Measurements from ENCODE around the gene PRPF19.

GRCh38 chr11:60948250-60948649, 41.9 kb upstream of the PRPF19 start:
- no peak for TF ChIP-seq HMGXB4 (CRISPR knock-in tag; IDR thresholded peaks at IDR 0.05; ENCODE audit: borderline replicate concordance)
- no peak for TF ChIP-seq CTCF (IDR thresholded peaks at IDR 0.05)
- no peak for TF ChIP-seq POLR2A (IDR thresholded peaks at IDR 0.05; ENCODE audit: low read length)
- no peak for TF ChIP-seq RCOR1 (IDR thresholded peaks at IDR 0.05; ENCODE audit: low read depth, low read length)
- no peak for TF ChIP-seq MAX (IDR thresholded peaks at IDR 0.05)
- TF ChIP-seq MYC (IDR thresholded peaks at IDR 0.05; ENCODE audit: borderline replicate concordance, low read length), result no peak
- no peak for TF ChIP-seq SREBF2 (IDR thresholded peaks at IDR 0.05)
- TF ChIP-seq REST (IDR thresholded peaks at IDR 0.05), result no peak

Data from A549 (cell line).